Testis (tissue), 3 donors: Measurements from ENCODE around the gene MYLK. TPM values are rescaled to one million over a fixed set of nuclear protein-coding genes. Genes with fewer than 3 reads are reported as not detected.

Source experiments
- DNase-seq: peaks from one replicate; pipeline ENCODE4 v3.0.0-alpha.2; 2019
- H3K27ac ChIP-seq, 2 donors: fragments of 200-600 bp; sonication (generic); one replicate each; pipeline ENCODE4 v1.5.1; 2019
- H3K27me3 ChIP-seq: fragments of 200-600 bp; sonication (generic); one replicate; pipeline ENCODE4 v1.5.1; 2019
- H3K36me3 ChIP-seq: fragments of 200-600 bp; sonication (generic); one replicate; pipeline ENCODE4 v1.5.1; 2017; ENCODE audit warnings: low read depth; ENCODE audit errors: missing control alignments
- H3K4me1 ChIP-seq: fragments of 200-600 bp; sonication (generic); one replicate; pipeline ENCODE4 v1.5.1; 2019
- H3K4me3 ChIP-seq, 2 donors: fragments of 200-600 bp; sonication (generic); one replicate each; pipeline ENCODE4 v1.5.1; 2017 to 2019
- H3K9me3 ChIP-seq: fragments of 200-600 bp; sonication (generic); one replicate; pipeline ENCODE4 v1.5.1; 2017
- POLR2A ChIP-seq: fragments of 450-650 bp; IDR thresholded peaks from one replicate; pipeline ENCODE4 v1.6.1; 2017; ENCODE audit warnings: antibody characterized with exemption, mild to moderate bottlenecking, moderate library complexity
- WGBS, 2 donors: methylation state at CpG; one replicate each; pipeline ENCODE4 v1.1.5; 2018; 5-methylcytosine and 5-hydroxymethylcytosine counted together
- intact Hi-C: fragments of 100-400 bp; cut with DNase I; formaldehyde crosslinking; loops from one replicate; pipeline ENCODE4 v1.15.1; 2023; ENCODE audit warnings: low total_unique reads
- polyA plus RNA-seq: library from polyadenylated mRNA; stranded (reverse); fragments of 350-450 nt; fragmentation: Illumina TruSeq; extraction: RNeasy Lipid Tissue Mini Kit (QIAGEN cat#74804); gene quantifications from one replicate; pipeline ENCODE4 v1.2.3, GENCODE V29; 2014; ENCODE audit warnings: low read depth, low replicate concordance; ENCODE audit not compliant: insufficient read depth
- total RNA-seq, 2 donors: library from RNA; depleted of rRNA; stranded (reverse); fragments of >200 nt; gene quantifications; one replicate each; pipeline ENCODE4 v1.2.3, GENCODE V29; 2016
- TF ChIP-seq, protein P1 (sequence below), 3 experiments: fragments of 450-650 bp in 2 of 3; fragments of 200-600 bp in 1 of 3; sonication (generic) in 1 of 3; IDR thresholded peaks; one replicate each; pipeline ENCODE4 v1.5.1; 2016 to 2019; ENCODE audit warnings: antibody characterized with exemption in 3 of 3, mild to moderate bottlenecking in 2 of 3, moderate library complexity in 1 of 3

The MYLK gene
- total and polyA plus RNA-seq, 3 donors from 2014 or later, result 130 to 168 (median 151) TPM

DNA sequence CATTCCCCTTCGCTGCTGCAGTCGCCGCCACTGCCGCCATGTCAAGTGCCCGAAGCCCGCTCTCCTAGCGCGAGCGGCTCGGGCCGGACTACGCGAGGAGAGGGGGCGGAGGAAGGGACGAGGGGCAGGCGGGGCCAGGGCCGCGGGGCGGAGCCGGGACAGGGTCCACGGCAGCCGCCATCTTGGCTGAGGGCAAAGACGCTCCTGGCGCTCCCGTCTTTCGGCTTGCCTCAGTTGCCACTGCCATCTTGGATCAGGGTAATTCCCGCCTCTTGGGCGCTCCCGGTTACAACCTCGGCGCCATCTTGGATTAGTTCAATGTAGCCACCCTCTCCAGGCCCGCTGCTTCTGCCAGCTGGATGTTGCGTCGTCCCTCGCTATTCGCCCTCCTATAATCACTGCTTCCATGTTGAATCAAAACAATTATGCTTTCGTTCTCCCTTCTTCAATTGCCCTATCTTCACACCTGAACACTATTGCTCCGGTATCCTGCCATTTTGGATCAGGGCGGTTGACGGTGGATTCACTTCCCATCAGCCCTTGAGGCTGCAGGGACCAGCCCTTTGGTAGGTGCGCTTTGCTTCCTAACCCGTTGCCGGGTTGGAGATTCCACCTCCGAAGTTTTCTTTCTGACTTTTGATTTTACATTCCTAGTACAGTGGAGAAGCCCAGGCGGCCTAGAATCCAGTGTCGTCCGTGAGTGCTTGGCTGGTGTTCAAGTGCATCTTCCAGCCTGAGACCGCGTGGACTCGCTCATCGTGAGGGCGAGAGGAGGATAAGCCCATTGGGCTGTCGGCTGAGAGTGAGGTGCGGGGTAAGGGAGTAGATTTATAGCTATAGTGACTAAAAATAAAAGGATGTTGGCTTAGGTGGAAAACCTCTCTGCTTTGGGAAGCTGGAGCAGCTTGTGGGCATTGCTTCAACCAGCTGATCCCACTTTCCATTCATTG is 298.9 kb downstream of the MYLK start, which contains the start of gene HACD2:
Gene HACD2 (minus strand): TSS at position 66 of the 950 bp plus-strand sequence. CDS start 26 bp downstream, at position 40.
- DNase-seq, result peak; percentile 98
- Histone ChIP-seq H3K4me1 (peaks cover 16% of the 10 kb centered on the region), H3K4me3 (peak within 1 kb of the TSS; percentile 90 to 95), H3K27ac (peak within 1 kb of the TSS; percentile 95 to 96), H3K36me3 (no peaks in the 10 kb centered on the region), H3K27me3 (no peaks in the 10 kb centered on the region), H3K9me3 (no peaks in the 10 kb centered on the region)
- 0 to 1% methylated on average over 28 to 45 of the region's 54 CpGs for WGBS, 2 donors
- intact Hi-C loops, result no loop called here
- TF ChIP-seq, protein P1, sequence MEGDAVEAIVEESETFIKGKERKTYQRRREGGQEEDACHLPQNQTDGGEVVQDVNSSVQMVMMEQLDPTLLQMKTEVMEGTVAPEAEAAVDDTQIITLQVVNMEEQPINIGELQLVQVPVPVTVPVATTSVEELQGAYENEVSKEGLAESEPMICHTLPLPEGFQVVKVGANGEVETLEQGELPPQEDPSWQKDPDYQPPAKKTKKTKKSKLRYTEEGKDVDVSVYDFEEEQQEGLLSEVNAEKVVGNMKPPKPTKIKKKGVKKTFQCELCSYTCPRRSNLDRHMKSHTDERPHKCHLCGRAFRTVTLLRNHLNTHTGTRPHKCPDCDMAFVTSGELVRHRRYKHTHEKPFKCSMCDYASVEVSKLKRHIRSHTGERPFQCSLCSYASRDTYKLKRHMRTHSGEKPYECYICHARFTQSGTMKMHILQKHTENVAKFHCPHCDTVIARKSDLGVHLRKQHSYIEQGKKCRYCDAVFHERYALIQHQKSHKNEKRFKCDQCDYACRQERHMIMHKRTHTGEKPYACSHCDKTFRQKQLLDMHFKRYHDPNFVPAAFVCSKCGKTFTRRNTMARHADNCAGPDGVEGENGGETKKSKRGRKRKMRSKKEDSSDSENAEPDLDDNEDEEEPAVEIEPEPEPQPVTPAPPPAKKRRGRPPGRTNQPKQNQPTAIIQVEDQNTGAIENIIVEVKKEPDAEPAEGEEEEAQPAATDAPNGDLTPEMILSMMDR (IDR thresholded peaks at IDR 0.05), result no peak
- TF ChIP-seq POLR2A, result peak; percentile 29

DNA sequence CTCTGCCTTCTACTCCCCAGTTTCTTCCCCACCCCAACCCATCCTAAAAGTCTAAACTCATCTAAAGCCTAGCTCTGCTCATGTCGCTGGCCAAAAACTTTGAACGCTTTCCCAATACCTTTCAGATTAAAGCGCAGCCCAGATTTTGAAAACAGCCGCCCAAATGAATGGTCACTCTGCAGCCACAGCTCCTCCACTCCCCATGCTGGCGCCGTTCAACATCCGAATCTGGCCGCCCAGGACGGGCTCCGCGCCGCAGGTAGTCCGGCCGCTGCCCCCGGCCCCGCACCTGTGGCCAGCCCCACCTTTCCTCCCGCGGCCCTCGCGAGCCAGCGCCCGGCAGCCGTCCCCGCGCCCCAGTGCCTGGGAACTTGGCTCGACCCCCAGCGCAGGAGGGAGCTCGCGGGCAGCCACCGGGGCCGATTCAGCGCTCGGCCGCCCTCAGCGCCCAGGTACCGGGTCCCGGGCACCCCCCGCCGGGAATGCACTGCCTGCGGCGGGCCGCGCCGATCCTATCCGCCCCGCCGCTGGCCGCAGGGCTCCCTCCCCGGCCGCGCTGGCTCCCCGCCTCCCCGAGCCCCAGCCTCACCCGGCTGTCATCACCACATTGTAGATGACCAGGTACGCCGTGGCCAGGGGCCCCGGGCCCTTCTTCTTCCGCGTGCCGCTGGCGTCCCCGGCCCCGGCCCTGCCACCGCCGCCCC is 299.7 kb downstream of the MYLK start:
- Histone ChIP-seq H3K4me1 (peaks cover 16% of the 10 kb centered on the region), H3K4me3 (peak overlapping the region; percentile 90 to 95), H3K27ac (peak overlapping the region; percentile 95 to 96), H3K36me3 (no peaks in the 10 kb centered on the region), H3K9me3 (no peaks in the 10 kb centered on the region), H3K27me3 (no peaks in the 10 kb centered on the region)
- 0 to 2% methylated on average over 14 to 55 of the region's 65 CpGs for WGBS, 2 donors
- intact Hi-C loops, result no loop called here
- peak; percentile 67 for DNase-seq
- TF ChIP-seq POLR2A, result no peak
- TF ChIP-seq, protein P1 (IDR thresholded peaks at IDR 0.05), result no peak

DNA sequence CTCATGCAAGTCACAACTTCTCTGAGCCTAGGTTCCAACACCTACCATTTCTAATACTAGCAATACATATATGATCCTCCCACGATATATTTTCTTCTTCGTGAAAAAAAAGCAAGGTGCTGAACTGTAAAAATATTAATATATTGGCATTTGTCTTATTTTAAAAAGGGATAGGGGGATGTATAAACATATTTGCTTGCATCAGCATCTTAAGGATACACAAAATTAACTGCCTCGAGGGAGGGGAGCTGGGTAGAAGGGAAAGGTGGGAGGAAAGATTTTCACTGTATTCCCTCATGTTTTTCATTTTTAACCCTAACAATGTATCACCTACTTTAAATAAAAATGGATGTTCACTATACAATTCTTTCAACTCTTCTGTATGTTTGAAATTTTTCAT is 300.6 kb downstream of the MYLK start:
- Histone ChIP-seq H3K27me3 (no peaks in the 10 kb centered on the region), H3K36me3 (no peaks in the 10 kb centered on the region), H3K9me3 (no peaks in the 10 kb centered on the region), H3K4me3 (peak overlapping the region in 1 of 2 donors; percentile 90), H3K27ac (no peak overlapping the region), H3K4me1 (peaks cover 16% of the 10 kb centered on the region)
- 52 to 56% methylated on average over 3 of the region's 3 CpGs for WGBS, 2 donors
- intact Hi-C loops, result no loop called here
- no peak for DNase-seq
- TF ChIP-seq POLR2A, result no peak
- TF ChIP-seq, protein P1 (IDR thresholded peaks at IDR 0.05), result no peak

DNA sequence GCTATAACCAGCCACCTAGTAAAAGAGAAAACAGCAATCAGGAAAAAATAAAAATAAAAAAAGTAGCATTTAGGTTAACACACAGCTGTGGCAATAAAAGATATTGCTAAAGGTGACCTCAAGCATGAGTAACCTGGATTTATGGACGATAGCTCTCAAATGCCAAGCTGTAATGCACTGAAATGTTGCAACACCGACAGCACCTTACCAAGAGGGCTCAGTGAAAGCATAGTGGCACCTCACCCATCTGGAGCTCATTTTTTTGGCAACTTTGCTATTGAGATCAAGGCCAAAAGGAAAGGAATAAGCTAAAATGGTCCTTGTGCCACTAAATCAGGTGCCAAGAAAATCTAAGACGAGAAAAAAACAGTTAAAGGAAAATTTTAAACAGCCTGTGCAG is 301.8 kb downstream of the MYLK start:
- peaks cover 16% of the 10 kb centered on the region for H3K4me1 ChIP-seq
- no peaks in the 10 kb centered on the region for H3K36me3 ChIP-seq
- WGBS, 2 donors, result 77 to 78% methylated on average over 3 of the region's 3 CpGs
- intact Hi-C loops, result no loop called here
- H3K27me3 ChIP-seq, result no peaks in the 10 kb centered on the region
- no peak for DNase-seq
- TF ChIP-seq, protein P1 (IDR thresholded peaks at IDR 0.05), result no peak
- TF ChIP-seq POLR2A, result no peak
- no peak overlapping the region for H3K4me3 ChIP-seq
- H3K9me3 ChIP-seq, result no peaks in the 10 kb centered on the region
- H3K27ac ChIP-seq, result no peak overlapping the region
